GM12864 (cell line): Measurements from ENCODE around the gene RAPGEF2.
"Not testable (repeated sequence)": the region's sequence is repeated elsewhere in the genome, so short reads cannot be mapped to it uniquely, and the experiment has no call there.

Source experiments
- DNase-seq: peaks from one replicate; pipeline ENCODE4 v3.0.0-alpha.2; 2011; ENCODE audit warnings: low read depth
- H3K4me3 ChIP-seq: 2 replicates; pipeline ENCODE4 v1.5.1; 2011; ENCODE audit warnings: mild to moderate bottlenecking, low read depth, low read length, control low read depth
- TF ChIP-seq, protein P1 (sequence below): IDR thresholded peaks from 2 replicates; pipeline ENCODE4 v1.5.1; 2011; ENCODE audit warnings: low read depth, mild to moderate bottlenecking, moderate library complexity, low read length, control low read depth, inconsistent platforms; ENCODE audit errors: missing control alignments

Gene RAPGEF2

DNA sequence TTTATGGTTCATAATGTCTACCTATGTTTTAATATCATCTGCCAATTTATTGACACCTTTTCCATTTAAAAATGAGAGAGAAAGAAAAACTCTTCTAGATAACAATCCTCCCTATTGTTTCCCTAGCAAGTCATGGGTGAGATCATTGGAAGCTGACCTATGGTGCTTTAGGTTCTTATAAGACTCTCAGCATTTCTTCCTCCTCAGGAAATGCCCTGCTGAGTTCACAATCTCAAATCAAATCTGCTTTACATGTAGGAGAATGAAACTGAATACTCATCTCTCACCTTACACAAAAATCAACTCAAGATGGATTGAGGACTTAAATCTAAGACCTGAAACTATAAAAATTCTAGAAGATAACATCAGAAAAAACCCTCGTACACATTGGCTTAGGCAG is 267.4 kb downstream of the RAPGEF2 start:
- no peak overlapping the region for H3K4me3 ChIP-seq
- no peak for DNase-seq
- TF ChIP-seq, protein P1, sequence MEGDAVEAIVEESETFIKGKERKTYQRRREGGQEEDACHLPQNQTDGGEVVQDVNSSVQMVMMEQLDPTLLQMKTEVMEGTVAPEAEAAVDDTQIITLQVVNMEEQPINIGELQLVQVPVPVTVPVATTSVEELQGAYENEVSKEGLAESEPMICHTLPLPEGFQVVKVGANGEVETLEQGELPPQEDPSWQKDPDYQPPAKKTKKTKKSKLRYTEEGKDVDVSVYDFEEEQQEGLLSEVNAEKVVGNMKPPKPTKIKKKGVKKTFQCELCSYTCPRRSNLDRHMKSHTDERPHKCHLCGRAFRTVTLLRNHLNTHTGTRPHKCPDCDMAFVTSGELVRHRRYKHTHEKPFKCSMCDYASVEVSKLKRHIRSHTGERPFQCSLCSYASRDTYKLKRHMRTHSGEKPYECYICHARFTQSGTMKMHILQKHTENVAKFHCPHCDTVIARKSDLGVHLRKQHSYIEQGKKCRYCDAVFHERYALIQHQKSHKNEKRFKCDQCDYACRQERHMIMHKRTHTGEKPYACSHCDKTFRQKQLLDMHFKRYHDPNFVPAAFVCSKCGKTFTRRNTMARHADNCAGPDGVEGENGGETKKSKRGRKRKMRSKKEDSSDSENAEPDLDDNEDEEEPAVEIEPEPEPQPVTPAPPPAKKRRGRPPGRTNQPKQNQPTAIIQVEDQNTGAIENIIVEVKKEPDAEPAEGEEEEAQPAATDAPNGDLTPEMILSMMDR, result no peak

DNA sequence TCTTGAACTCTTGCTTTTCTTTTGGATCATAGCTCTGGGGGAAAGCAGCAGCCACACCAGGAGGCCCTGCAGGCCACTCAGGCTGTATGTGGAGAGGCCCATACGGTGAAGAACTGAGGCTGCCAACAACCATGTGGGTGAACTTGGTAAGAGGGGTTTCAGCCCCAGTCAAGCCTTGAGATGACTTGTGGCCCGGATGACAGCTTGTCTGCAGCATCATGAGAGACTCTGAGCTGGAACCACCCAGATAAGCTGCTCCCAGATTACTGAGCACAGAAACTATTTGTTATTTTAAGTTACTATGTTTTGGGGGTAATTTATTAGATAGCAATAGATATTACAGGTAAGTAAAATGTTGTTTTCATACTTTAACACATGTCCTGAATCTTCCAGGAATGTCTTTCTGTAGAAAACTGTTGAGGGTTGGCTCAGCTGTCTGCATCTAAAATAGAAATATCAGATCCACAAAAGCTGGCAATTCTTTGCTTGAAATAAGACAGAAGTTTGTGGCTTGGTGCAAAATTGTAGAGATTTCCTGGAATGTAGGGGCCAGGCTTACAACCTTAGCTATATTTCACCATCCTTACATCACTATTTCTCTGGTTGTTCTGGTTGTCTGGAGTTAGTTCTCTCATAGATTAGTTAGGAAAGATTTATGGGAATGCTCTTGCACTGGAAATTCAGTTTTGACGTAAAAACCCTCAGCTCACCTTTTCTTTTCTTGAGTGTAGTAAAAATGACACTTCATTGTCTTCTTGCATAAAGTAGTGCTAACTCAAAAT is 272.1 kb downstream of the RAPGEF2 start:
- TF ChIP-seq, protein P1, result no peak
- DNase-seq, result no peak
- no peak overlapping the region for H3K4me3 ChIP-seq

DNA sequence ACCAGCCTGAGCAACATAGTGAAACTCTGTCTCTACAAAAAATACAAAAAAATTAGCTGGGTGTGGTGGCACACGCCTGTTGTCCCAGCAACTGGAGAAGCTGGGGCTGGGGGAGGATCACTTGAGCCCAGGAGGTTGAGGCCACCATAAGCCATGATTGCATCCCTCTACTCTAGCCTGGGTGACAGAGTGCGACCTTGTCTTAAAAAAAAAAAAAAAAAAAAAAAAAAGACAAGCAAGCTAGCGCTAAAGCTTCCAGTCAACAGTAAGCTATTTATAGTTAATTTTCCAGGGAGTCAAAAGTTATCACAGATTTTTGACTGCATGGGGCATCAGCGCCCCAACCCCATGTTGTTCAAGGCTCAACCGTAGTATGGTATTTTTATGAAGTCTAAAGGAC is 273.4 kb downstream of the RAPGEF2 start:
- no peak overlapping the region for H3K4me3 ChIP-seq
- DNase-seq, result no peak
- TF ChIP-seq, protein P1, result no peak

DNA sequence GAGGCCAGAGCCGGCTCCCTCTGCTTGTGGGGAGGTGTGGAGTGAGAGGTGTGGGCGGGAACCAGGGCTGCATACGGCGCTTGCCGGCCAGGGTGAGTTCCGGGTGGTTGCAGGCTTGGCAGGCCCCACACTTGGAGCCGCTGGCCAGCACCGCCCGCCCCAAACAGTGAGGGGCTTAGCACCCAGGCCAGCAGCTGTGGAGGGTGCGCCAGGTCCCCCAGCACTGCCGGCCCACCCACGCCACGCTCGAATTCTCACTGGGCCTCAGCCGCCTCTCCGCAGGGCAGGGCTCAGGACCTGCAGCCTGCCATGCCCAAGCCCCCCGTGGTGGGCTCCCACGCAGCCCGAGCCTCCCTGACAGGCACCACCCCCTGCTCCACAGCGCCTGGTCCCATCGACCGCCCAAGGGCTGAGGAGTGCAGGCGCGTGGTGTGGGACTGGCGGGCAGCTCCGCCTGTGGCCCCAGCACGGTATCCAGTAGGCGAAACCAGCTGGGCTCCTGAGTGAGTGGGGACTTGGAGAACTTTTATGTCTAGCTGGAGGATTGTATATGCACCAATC is 275.3 kb downstream of the RAPGEF2 start:
- DNase-seq, result no peak
- no peak overlapping the region for H3K4me3 ChIP-seq
- TF ChIP-seq, protein P1, result no peak

DNA sequence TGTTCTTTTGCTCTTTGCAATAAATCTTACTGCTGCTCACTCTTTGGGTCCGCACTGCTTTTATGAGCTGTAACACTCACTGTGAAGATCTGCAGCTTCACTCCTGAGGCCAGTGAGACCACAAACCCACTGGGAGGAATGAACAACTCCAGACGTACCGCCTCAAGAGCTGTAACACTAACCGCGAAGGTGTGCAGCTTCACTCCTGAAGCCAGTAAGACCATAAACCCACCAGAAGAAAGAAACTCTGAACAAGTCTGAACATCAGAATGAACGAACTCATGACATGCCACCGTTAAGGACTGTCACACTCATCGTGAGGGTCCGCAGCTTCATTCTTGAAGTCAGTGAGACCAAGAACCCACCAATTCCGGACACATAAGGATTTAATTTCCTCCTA is 276.2 kb downstream of the RAPGEF2 start:
- DNase-seq, H3K4me3 ChIP-seq: not testable (repeated sequence)

DNA sequence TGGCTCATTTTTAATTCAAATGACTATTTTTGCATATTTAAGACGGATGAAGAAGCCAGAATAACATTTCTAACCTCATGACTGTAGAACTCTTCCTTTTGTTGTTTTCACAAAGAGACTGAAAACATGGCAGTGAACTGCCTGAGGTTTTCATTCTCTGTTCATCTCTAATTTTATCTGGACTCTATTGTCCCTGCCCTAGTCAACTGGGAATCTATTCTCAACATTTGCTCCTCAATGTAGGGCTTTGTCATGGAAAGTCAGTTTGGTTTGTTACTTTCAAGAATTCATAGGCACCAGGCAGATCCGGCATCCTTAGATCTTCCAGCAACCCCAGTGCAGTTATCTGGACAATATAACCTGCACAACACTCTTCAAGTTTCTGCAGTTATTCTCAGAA is 277.0 kb downstream of the RAPGEF2 start:
- no peak for DNase-seq
- TF ChIP-seq, protein P1, result no peak
- H3K4me3 ChIP-seq, result no peak overlapping the region

DNA sequence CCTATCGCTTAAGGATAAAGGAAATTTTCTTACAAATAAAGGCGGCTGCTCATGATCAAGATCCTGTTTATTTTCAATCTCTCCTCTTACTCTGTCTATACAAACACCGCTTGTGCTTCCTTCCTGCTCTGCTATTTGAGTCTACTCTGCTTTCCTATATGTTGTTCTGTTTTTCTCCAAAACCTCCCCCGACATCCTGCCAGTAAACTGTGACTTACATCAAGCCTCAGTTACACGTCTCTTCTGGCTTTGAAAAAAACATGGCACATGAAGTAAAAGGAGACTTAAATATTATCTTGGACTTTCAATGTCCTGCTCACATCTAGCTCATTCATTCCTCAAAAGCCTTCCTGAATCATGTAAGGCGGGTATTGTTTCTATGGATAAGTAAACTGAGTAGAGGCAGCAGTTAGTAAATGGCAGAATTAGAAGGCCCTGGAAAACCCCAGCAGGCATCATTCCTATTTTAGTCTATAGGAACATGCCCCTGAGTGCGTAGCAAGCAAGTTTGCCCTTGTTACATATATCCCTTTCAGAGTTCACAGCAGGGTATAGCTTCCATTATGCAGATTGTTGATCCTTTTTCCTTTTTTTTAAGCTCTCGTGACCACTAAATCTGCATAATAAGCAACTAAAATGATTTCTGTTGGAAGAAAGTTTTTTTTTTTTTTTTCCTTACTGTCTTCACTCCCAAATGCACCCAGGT is 280.1 kb downstream of the RAPGEF2 start:
- no peak for DNase-seq
- no peak overlapping the region for H3K4me3 ChIP-seq
- TF ChIP-seq, protein P1, result no peak
